GM12873 (cell line): Measurements from ENCODE around the gene ADAR.

ENCODE experiments used
- TF ChIP-seq, protein P1 (sequence below): IDR thresholded peaks from 2 replicates; pipeline ENCODE4 v1.5.1; 2012; ENCODE audit warnings: low read depth, mild to moderate bottlenecking, moderate library complexity, low read length, control low read depth; ENCODE audit not compliant: insufficient read depth; ENCODE audit errors: missing control alignments

The ADAR gene

DNA sequence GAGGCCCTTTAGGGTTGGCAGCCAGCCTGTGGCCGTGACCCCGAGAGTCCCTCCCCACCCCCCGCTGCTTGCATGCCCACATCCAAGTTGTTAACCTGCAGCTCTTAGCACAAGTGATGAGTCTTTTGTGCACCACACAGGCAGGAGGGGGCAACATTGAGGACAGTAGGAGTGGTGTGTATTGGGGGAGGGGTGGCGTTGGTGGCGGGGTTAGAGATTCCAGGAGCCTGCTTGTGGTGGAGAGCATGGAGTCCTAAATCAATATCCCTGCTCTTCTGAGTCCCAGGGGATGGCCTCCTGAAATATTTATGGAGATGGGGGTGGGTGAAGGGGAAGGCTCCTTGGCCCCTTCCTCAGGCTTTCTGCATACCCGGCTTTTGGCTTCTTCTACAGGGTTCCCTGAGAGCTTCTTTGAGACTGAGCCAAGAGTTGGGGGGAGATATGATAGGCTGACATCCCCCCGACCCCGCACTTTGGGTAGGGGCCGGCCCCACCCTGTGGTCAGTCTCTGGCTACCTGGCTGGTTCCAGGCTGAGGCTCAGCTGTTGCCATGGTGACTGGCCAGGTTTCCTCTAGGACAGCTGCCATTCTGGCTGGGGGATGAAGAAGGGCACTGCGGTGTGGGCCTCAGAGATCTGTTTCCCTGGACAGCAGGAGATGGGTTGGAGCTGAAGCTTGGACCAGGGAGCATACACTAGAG lies 35.4 kb downstream of the ADAR start:
- TF ChIP-seq, protein P1, sequence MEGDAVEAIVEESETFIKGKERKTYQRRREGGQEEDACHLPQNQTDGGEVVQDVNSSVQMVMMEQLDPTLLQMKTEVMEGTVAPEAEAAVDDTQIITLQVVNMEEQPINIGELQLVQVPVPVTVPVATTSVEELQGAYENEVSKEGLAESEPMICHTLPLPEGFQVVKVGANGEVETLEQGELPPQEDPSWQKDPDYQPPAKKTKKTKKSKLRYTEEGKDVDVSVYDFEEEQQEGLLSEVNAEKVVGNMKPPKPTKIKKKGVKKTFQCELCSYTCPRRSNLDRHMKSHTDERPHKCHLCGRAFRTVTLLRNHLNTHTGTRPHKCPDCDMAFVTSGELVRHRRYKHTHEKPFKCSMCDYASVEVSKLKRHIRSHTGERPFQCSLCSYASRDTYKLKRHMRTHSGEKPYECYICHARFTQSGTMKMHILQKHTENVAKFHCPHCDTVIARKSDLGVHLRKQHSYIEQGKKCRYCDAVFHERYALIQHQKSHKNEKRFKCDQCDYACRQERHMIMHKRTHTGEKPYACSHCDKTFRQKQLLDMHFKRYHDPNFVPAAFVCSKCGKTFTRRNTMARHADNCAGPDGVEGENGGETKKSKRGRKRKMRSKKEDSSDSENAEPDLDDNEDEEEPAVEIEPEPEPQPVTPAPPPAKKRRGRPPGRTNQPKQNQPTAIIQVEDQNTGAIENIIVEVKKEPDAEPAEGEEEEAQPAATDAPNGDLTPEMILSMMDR = no peak

DNA sequence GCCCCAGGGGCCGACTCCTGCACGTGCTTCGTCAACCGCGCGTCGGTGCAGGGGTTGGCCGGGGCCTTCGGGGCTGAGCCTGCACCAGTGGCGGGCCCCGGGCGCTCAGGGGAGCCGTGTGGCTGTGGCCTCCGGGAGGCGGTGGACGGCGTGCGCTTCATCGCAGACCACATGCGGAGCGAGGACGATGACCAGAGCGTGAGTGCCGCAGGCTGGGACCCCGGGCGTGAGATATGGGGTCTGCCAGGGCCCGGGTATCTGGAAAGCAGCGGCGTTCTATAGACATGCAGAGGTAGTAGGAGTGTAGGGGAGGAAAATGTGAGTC lies 36.1 kb downstream of the ADAR start:
- TF ChIP-seq, protein P1 = no peak

DNA sequence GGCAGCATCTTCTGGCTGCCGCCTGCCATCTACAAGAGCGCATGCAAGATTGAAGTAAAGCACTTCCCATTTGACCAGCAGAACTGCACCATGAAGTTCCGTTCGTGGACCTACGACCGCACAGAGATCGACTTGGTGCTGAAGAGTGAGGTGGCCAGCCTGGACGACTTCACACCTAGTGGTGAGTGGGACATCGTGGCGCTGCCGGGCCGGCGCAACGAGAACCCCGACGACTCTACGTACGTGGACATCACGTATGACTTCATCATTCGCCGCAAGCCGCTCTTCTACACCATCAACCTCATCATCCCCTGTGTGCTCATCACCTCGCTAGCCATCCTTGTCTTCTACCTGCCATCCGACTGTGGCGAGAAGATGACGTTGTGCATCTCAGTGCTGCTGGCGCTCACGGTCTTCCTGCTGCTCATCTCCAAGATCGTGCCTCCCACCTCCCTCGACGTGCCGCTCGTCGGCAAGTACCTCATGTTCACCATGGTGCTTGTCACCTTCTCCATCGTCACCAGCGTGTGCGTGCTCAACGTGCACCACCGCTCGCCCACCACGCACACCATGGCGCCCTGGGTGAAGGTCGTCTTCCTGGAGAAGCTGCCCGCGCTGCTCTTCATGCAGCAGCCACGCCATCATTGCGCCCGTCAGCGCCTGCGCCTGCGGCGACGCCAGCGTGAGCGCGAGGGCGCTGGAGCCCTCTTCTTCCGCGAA lies 36.6 kb downstream of the ADAR start:
- TF ChIP-seq, protein P1 = no peak

DNA sequence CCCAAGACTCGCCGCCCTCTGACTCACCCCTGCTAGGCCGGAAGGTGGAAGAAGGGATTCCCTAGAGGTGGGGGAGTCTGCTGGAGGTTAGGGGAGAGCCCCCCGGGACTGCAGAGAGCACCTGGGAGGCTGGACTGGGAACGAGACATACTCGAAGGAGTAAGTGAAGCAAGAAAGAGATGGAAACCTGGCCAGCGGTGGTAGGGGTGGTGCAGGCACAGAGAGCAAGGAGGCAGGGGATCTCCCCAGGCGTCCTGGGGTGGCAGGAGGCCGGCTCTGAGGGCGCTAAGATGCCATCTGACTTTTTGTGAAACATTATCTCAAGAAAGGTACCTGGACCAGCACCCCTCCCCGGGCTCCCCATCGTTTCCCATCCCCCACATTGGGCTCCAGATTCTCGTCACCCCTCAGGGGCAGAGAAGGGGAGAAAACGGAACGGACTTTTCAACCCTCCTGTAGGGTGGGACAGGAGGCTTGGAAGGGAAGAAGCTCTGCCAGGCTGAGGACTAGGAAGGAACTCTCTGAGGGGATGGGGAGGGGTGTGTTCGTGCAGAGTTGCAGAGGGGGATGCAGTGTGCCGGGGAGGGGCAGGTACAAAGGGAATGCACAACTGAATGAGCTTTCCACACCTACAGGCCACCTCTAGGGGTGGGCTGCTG lies 39.7 kb downstream of the ADAR start:
- TF ChIP-seq, protein P1 = no peak

DNA sequence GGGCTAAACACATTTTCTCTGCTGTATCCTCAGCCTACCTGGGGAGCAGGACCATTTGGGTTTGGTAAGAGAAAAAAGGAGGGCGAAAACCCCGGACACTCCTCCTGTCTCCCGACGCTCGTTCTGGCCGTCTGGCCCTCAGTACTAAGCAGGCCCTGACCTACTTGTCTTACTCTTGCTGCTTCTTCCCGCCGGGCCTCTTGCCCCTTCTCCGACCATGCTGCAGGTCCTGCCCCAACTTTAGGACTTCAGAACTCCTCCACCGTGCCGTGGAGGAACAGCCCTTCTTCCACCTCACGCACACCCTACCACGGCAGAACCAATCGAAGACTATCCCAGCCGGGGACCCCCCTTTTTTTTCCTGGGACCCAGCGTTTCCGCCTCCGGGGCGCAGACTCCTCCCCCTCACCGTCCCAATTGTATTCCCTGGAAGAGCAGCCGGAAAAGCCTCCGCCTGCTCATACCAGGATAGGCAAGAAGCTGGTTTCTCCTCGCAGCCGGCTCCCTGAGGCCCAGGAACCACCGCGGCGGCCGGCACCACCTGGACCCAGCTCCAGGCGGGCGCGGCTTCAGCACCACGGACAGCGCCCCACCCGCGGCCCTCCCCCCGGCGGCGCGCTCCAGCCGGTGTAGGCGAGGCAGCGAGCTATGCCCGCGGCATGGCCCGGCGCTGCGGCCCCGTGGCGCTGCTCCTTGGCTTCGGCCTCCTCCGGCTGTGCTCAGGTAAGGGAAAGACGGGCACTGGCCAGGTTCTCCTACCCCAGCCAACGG lies 40.4 kb downstream of the ADAR start, which contains the start of gene CHRNB2:
CHRNB2 (plus strand) TSS at position 393 of the 771 bp plus-strand sequence; CDS start at position 660, 267 bp downstream.
- TF ChIP-seq, protein P1 = no peak

DNA sequence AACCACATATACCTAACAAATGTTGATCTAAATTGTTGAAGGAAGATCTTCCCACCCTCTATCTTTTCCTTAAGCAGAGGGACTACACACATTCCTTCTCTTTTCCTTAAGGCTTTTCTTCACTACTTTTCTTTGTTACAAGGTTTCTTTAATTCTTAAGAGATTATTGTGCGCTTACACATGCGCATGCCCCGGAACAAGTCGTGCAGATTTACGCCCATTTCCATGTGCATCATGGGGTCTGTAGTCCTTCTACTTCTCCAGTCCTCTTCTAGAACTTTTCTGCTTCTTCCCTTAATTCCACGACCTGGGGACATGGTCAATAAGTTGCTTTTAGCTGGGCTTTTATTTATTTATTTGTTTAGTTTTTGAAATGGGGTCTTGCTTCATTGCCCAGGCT lies 42.1 kb downstream of the ADAR start:
- TF ChIP-seq, protein P1 = no peak
